ENCODE measurements around the gene GSX2. TPM values are rescaled to one million over a fixed set of nuclear protein-coding genes. Genes with fewer than 3 reads are reported as not detected.
A peak's percentile ranks its signal among the peaks of the same experiment; 100 is the strongest.
"Not testable (repeated sequence)": the region's sequence is repeated elsewhere in the genome, so short reads cannot be mapped to it uniquely, and the experiment has no call there.

The GSX2 gene
- total and polyA plus RNA-seq, 2 donors: 0.14 TPM; not detected in 1

DNA sequence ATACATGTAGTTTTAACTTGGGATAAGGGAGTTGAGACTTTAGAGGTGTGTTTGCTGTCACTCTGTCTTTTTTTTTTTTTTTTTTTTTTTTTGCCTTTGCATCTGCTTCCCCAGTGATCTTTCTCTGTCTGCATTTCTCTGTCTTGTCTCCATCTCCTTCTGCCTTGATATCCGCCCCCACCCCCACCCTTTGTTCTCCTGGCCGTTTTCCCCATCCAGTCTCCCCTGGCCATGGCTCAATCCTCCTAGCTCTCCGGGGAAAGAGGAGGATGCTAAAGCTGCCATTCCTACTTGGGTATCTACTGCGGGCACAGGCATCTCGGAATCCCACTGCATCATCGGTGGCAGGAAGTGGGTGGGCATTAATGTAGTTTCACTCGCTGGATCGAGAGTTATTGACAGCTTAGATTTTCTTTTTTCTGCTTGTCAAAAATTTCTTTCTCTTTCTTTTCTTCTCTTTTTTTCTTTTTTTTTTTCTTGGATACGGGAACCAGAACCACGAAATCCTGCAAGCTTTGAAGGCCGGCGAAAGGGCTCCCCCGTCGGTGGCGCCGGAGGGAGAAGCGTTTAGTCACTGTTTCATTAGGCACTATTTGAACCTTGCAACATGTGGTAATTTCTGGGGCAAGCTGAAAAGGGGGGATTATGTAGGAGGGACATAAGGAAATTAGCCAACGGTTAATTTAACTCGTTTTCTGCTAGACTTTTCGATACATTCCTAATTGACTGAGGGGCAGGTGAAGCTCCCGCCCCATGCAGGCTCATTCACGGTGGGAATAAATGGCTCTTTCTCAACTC lies 8.2 kb downstream of the GSX2 start:
- H3K4me3 ChIP-seq (ENCODE audit: low read length in 2 of 2): peak overlapping the region in 1 of 2 donors; percentile 28
- H3K9me3 ChIP-seq (ENCODE audit: control insufficient read depth in 2 of 2, insufficient read depth in 1 of 2, low read length in 1 of 2): peaks cover 0 to 9% of the 10 kb centered on the region in 2 donors
- peak in 1 of 9 donors; percentile 52 for DNase-seq (ENCODE audit: low read depth in 6 of 9, low spot score in 9 of 9)
- H3K27ac ChIP-seq (ENCODE audit: low read depth in 1 of 2, low read length in 1 of 2): no peak overlapping the region
- H3K4me1 ChIP-seq (ENCODE audit: control insufficient read depth in 2 of 2, insufficient read depth in 2 of 2, low read length in 2 of 2): peaks cover 5 to 19% of the 10 kb centered on the region in 2 donors
- no peaks in the 10 kb centered on the region for H3K36me3 ChIP-seq (ENCODE audit: control insufficient read depth in 2 of 2, insufficient read depth in 2 of 2, low read length in 1 of 2)
- 8% methylated on average over 22 of the region's 22 CpGs for WGBS
- peaks cover 87 to 94% of the 10 kb centered on the region in 2 donors for H3K27me3 ChIP-seq (ENCODE audit: control insufficient read depth in 2 of 2, insufficient read depth in 1 of 2, low read length in 1 of 2)

- Histone ChIP-seq H3K4me1 (ENCODE audit: control insufficient read depth in 2 of 2, insufficient read depth in 2 of 2, low read length in 2 of 2) (peaks cover 5 to 19% of the 10 kb centered on the region in 2 donors), H3K27me3 (ENCODE audit: control insufficient read depth in 2 of 2, insufficient read depth in 1 of 2, low read length in 1 of 2) (peaks cover 74 to 89% of the 10 kb centered on the region in 2 donors), H3K9me3 (ENCODE audit: control insufficient read depth in 2 of 2, insufficient read depth in 1 of 2, low read length in 1 of 2) (peaks cover 0 to 2% of the 10 kb centered on the region in 2 donors), H3K36me3 (ENCODE audit: control insufficient read depth in 2 of 2, insufficient read depth in 2 of 2, low read length in 1 of 2) (no peaks in the 10 kb centered on the region), H3K27ac (ENCODE audit: low read depth in 1 of 2, low read length in 1 of 2) (no peak overlapping the region), H3K4me3 (ENCODE audit: low read length in 2 of 2) (no peak overlapping the region)
- WGBS: 9% methylated on average over 51 of the region's 51 CpGs
- DNase-seq (ENCODE audit: low read depth in 6 of 9, low spot score in 9 of 9): no peak
Observed at GRCh38 chr4:54109241-54110018, 9.5 kb downstream of the GSX2 start.

DNA sequence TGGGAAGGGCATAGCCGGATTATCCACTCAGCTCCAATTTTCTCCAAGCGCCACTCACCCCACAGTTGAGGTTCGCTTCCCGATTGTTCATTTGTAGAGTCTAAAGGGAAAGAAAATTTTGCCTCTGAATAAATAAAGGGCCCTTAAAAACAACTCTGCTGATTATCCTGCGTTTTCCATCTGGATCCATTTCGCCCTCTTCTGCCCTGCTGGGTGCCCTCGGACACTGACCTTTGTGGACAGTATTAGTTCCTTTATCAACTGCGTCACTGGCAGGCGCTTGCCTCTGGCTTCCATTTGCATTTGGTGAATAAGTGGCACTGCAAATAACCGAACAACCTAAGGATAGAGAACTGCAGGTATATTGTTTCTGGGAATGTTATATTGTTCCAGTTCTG lies 10.1 kb downstream of the GSX2 start:
- peaks cover 5 to 19% of the 10 kb centered on the region in 2 donors for H3K4me1 ChIP-seq (ENCODE audit: control insufficient read depth in 2 of 2, insufficient read depth in 2 of 2, low read length in 2 of 2)
- 24% methylated on average over 10 of the region's 10 CpGs for WGBS
- no peaks in the 10 kb centered on the region for H3K36me3 ChIP-seq (ENCODE audit: control insufficient read depth in 2 of 2, insufficient read depth in 2 of 2, low read length in 1 of 2)
- peaks cover 68 to 86% of the 10 kb centered on the region in 2 donors for H3K27me3 ChIP-seq (ENCODE audit: control insufficient read depth in 2 of 2, insufficient read depth in 1 of 2, low read length in 1 of 2)
- peaks cover 0 to 2% of the 10 kb centered on the region in 2 donors for H3K9me3 ChIP-seq (ENCODE audit: control insufficient read depth in 2 of 2, insufficient read depth in 1 of 2, low read length in 1 of 2)
- H3K4me3 ChIP-seq (ENCODE audit: low read length in 2 of 2): no peak overlapping the region
- no peak overlapping the region for H3K27ac ChIP-seq (ENCODE audit: low read depth in 1 of 2, low read length in 1 of 2)
- DNase-seq (ENCODE audit: low read depth in 6 of 9, low spot score in 9 of 9): no peak

DNA sequence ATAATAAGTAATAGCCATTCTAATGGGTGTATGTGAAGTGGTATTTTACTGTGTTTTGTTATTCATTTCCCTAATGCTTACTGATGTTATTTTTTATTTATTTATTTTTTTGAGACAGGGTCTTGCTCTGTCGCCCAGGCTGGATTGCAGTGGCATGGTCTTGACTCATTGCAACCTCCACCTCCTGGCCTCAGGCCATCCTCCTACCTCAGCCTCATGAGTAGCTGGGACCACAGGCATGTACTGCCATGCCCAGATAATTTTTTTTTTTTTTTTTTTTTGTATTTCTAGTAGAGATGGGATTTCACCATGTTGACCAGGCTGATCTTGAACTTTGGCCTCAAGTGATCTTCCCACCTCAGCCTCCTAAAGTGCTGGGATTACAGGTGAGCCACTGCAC lies 13.2 kb downstream of the GSX2 start:
- not testable (repeated sequence) for DNase-seq (ENCODE audit: low read depth in 6 of 9, low spot score in 9 of 9); H3K36me3 ChIP-seq (ENCODE audit: control insufficient read depth in 2 of 2, insufficient read depth in 2 of 2, low read length in 1 of 2); H3K27ac ChIP-seq (ENCODE audit: low read depth in 1 of 2, low read length in 1 of 2); H3K4me3 ChIP-seq (ENCODE audit: low read length in 2 of 2); H3K9me3 ChIP-seq (ENCODE audit: control insufficient read depth in 2 of 2, insufficient read depth in 1 of 2, low read length in 1 of 2)
- Histone ChIP-seq H3K4me1 (ENCODE audit: control insufficient read depth in 2 of 2, insufficient read depth in 2 of 2, low read length in 2 of 2) (peaks cover 0 to 12% of the 10 kb centered on the region in 2 donors), H3K27me3 (ENCODE audit: control insufficient read depth in 2 of 2, insufficient read depth in 1 of 2, low read length in 1 of 2) (peaks cover 42 to 55% of the 10 kb centered on the region in 2 donors)
- 97% methylated on average over 1 of the region's 1 CpG for WGBS

- not testable (repeated sequence) for H3K4me3 ChIP-seq (ENCODE audit: low read length in 2 of 2)
Observed at GRCh38 chr4:54116246-54116645, 16.3 kb downstream of the GSX2 start.

GRCh38 chr4:54118850-54119589 lies 19.1 kb downstream of the GSX2 start:
- DNase-seq (ENCODE audit: low read depth in 6 of 9, low spot score in 9 of 9): no peak
- H3K4me3 ChIP-seq (ENCODE audit: low read length in 2 of 2): no peak overlapping the region
- H3K4me1 ChIP-seq (ENCODE audit: control insufficient read depth in 2 of 2, insufficient read depth in 2 of 2, low read length in 2 of 2): no peaks in the 10 kb centered on the region
- no peaks in the 10 kb centered on the region for H3K36me3 ChIP-seq (ENCODE audit: control insufficient read depth in 2 of 2, insufficient read depth in 2 of 2, low read length in 1 of 2)
- H3K27ac ChIP-seq (ENCODE audit: low read depth in 1 of 2, low read length in 1 of 2): no peak overlapping the region
- WGBS: 95% methylated on average over 5 of the region's 5 CpGs
- no peaks in the 10 kb centered on the region for H3K9me3 ChIP-seq (ENCODE audit: control insufficient read depth in 2 of 2, insufficient read depth in 1 of 2, low read length in 1 of 2)
- H3K27me3 ChIP-seq (ENCODE audit: control insufficient read depth in 2 of 2, insufficient read depth in 1 of 2, low read length in 1 of 2): peaks cover 0 to 5% of the 10 kb centered on the region in 2 donors

More at GRCh38 chr4:54116246-54116645, 16.3 kb downstream of the GSX2 start:
- WGBS: 98% methylated on average over 6 of the region's 6 CpGs
- H3K27me3 ChIP-seq (ENCODE audit: control insufficient read depth in 2 of 2, insufficient read depth in 1 of 2, low read length in 1 of 2): peaks cover 12 to 24% of the 10 kb centered on the region in 2 donors
- H3K27ac ChIP-seq (ENCODE audit: low read depth in 1 of 2, low read length in 1 of 2); DNase-seq (ENCODE audit: low read depth in 6 of 9, low spot score in 9 of 9); H3K9me3 ChIP-seq (ENCODE audit: control insufficient read depth in 2 of 2, insufficient read depth in 1 of 2, low read length in 1 of 2); H3K36me3 ChIP-seq (ENCODE audit: control insufficient read depth in 2 of 2, insufficient read depth in 2 of 2, low read length in 1 of 2); H3K4me1 ChIP-seq (ENCODE audit: control insufficient read depth in 2 of 2, insufficient read depth in 2 of 2, low read length in 2 of 2): not testable (repeated sequence)

- Histone ChIP-seq H3K4me3 (ENCODE audit: low read length in 2 of 2) (no peak overlapping the region), H3K27ac (ENCODE audit: low read depth in 1 of 2, low read length in 1 of 2) (no peak overlapping the region), H3K9me3 (ENCODE audit: control insufficient read depth in 2 of 2, insufficient read depth in 1 of 2, low read length in 1 of 2) (no peaks in the 10 kb centered on the region), H3K27me3 (ENCODE audit: control insufficient read depth in 2 of 2, insufficient read depth in 1 of 2, low read length in 1 of 2) (no peaks in the 10 kb centered on the region), H3K36me3 (ENCODE audit: control insufficient read depth in 2 of 2, insufficient read depth in 2 of 2, low read length in 1 of 2) (no peaks in the 10 kb centered on the region), H3K4me1 (ENCODE audit: control insufficient read depth in 2 of 2, insufficient read depth in 2 of 2, low read length in 2 of 2) (no peaks in the 10 kb centered on the region)
- no peak for DNase-seq (ENCODE audit: low read depth in 6 of 9, low spot score in 9 of 9)
Observed at GRCh38 chr4:54120518-54120917, 20.6 kb downstream of the GSX2 start.

GRCh38 chr4:54127660-54128059 lies 27.7 kb downstream of the GSX2 start:
- no peaks in the 10 kb centered on the region for H3K4me1 ChIP-seq (ENCODE audit: control insufficient read depth in 2 of 2, insufficient read depth in 2 of 2, low read length in 2 of 2)
- H3K9me3 ChIP-seq (ENCODE audit: control insufficient read depth in 2 of 2, insufficient read depth in 1 of 2, low read length in 1 of 2): peaks cover 0 to 4% of the 10 kb centered on the region in 2 donors
- H3K4me3 ChIP-seq (ENCODE audit: low read length in 2 of 2): no peak overlapping the region
- H3K36me3 ChIP-seq (ENCODE audit: control insufficient read depth in 2 of 2, insufficient read depth in 2 of 2, low read length in 1 of 2): no peaks in the 10 kb centered on the region
- H3K27me3 ChIP-seq (ENCODE audit: control insufficient read depth in 2 of 2, insufficient read depth in 1 of 2, low read length in 1 of 2): no peaks in the 10 kb centered on the region
- WGBS: 98% methylated on average over 1 of the region's 1 CpG
- DNase-seq (ENCODE audit: low read depth in 6 of 9, low spot score in 9 of 9): no peak
- no peak overlapping the region for H3K27ac ChIP-seq (ENCODE audit: low read depth in 1 of 2, low read length in 1 of 2)

Measured in thymus (tissue), 11 donors.